Cortex of kidney (tissue), 1 donor: ENCODE results near the gene PRMT6.

ENCODE experiments used
- DNase-seq: peaks from one replicate; lab custom pipeline; 2025; lab: John Stamatoyannopoulos, UW

PRMT6 gene

GRCh38 chr1:107095647-107096046 is 39.2 kb downstream of the PRMT6 start:
- DNase-seq, result no peak

GRCh38 chr1:107096690-107097089 is 40.2 kb downstream of the PRMT6 start:
- DNase-seq, result no peak

- no peak for DNase-seq
Measured at GRCh38 chr1:107098961-107099360, 42.5 kb downstream of the PRMT6 start.

- DNase-seq, result no peak
Measured at GRCh38 chr1:107100331-107100984, 44.0 kb downstream of the PRMT6 start.

DNA sequence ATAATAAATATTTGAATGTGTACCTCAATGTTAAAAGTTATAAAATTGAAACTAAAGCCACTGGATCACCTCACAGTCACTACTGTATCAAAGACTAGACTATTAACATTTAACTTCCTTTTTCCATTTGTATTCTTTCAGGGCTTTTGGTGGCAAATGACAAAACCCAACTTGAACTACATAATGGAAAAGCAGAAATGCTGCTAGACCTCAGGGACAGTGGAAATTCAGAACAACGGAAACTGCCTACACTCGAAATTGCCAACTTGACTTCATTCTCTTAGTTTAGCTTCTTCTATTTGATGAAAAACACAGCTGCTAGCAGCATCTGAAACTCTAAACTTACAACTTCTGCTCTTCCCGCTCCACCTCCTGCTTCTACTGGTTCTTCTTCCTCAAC is 49.4 kb downstream of the PRMT6 start:
- DNase-seq, result no peak
